ENCODE results near the gene CPTP.

CPTP gene

DNA sequence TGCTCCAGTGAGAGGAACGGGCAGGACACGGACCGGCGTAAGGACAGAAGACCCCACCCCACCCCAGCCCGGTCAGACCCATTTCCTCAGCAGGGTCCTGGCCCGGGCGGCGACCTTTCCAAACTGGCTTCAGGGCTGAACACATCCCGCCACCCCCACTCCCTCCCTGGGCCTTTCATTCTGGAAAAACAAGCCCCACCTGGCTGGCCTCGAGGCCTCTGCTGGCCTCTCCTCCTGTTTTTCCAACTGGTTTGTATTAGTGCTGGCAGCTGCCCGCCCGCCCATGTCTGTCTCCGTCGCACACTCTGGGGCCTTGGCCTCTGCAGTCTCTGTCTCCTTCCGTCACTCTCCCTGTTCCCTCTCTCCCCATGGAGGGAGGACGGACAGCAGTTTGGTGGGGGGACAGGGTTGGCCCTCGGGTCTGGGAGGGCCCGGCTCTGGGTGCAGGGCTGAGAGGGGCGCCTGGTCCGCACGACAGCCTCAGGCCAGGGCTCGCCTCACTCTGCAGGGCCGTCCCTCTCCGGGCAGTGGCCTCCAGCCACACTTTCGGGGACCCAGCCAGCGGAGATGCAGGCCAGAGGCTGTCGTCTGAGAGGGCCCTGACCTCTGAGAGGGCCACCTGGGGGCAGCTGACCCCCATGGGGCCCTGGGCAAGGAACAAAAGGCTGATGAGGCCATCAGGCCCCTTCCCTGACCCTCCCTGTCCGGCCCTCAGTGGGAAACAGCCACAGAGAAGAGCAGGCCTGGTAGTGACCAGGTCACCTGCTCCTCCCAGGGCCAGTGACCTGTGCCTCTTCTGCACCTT, 35.3 kb downstream of the CPTP start:
- peaks cover 91% of the 10 kb centered on the region for H3K27me3 ChIP-seq
- peaks cover 0 to 7% of the 10 kb centered on the region in 2 experiments for H3K4me1 ChIP-seq (ENCODE audit: control insufficient read depth in 1 of 2, insufficient read depth in 1 of 2, low read depth in 1 of 2, low read length in 1 of 2)
- H3K9me3 ChIP-seq: no peaks in the 10 kb centered on the region
- H3K27ac ChIP-seq: no peak overlapping the region
- TF ChIP-seq, protein P1, sequence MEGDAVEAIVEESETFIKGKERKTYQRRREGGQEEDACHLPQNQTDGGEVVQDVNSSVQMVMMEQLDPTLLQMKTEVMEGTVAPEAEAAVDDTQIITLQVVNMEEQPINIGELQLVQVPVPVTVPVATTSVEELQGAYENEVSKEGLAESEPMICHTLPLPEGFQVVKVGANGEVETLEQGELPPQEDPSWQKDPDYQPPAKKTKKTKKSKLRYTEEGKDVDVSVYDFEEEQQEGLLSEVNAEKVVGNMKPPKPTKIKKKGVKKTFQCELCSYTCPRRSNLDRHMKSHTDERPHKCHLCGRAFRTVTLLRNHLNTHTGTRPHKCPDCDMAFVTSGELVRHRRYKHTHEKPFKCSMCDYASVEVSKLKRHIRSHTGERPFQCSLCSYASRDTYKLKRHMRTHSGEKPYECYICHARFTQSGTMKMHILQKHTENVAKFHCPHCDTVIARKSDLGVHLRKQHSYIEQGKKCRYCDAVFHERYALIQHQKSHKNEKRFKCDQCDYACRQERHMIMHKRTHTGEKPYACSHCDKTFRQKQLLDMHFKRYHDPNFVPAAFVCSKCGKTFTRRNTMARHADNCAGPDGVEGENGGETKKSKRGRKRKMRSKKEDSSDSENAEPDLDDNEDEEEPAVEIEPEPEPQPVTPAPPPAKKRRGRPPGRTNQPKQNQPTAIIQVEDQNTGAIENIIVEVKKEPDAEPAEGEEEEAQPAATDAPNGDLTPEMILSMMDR (IDR thresholded peaks at IDR 0.05): no peak
- H3K4me3 ChIP-seq (ENCODE audit: low read depth in 1 of 2, low read length in 1 of 2): no peak overlapping the region
- no peaks in the 10 kb centered on the region for H3K36me3 ChIP-seq

DNA sequence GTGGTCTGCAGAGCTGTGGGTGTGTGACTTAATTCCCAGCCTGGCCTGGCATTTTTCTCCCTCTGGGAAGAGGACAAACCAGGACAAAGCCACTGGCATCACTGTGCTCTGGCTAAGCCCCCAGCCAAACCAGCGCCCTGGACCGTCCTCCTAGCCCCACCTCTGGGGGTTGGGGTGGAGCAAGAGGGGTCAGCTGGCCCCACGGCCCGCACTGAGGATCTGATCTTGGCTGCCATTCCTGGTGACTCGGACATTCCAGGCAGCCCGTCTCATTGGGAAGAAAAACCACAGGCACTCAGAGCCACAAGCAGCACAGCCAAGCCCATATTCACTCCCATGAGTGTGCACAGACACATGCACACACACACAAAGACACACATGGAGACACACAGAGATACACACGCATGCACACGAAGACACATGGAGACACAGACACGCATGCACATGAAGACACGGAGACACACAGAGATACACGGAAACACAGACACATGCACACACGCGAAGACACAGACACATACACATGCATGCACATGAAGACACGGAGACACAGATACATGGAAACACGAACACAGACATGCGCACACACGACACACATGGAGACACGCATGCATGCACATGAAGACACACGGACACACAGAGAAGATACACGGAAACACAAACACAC, 36.0 kb downstream of the CPTP start:
- Histone ChIP-seq H3K36me3 (no peaks in the 10 kb centered on the region), H3K4me1 (ENCODE audit: control insufficient read depth in 1 of 2, insufficient read depth in 1 of 2, low read depth in 1 of 2, low read length in 1 of 2) (no peaks in the 10 kb centered on the region), H3K27ac (no peak overlapping the region), H3K4me3 (ENCODE audit: low read depth in 1 of 2, low read length in 1 of 2) (no peak overlapping the region), H3K9me3 (no peaks in the 10 kb centered on the region), H3K27me3 (peaks cover 86% of the 10 kb centered on the region)
- TF ChIP-seq, protein P1 (IDR thresholded peaks at IDR 0.05): no peak

DNA sequence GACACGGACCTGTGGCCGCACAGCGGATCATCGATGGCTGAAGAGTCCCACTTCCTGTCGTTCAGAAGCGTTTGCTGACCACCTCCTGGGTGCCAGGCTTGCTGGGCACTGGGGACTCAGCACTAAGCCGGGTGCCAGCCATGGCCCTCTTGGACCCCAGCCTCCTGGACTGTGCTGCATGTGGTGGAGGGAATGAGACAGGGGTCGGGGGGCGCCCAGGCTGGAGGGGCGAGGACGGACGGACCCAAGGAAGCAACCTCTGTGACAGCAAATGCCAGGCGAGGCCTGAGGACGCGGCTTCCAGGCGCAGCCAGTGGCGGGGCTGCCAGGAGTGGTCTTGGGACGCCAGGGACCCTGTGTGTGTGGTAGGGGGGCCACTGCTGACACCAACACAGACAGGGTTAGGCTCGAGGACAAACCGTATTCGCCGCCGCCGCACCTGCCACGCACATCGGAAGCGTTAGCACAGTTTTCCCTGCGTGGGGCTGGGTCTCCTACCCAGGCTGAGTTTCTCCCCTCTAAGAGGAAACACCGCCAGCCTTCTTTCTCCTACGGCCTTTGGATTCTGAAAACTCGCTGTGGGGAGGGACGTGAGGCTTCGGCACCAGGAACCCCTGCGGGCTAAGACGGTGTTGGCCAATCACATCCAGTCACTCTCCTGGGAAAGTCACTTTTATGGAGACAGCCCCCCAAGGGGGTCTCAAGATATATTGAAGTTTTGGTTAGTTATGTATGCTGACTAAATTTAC, 36.8 kb downstream of the CPTP start:
- Histone ChIP-seq H3K4me1 (ENCODE audit: control insufficient read depth in 1 of 2, insufficient read depth in 1 of 2, low read depth in 1 of 2, low read length in 1 of 2) (no peaks in the 10 kb centered on the region), H3K4me3 (ENCODE audit: low read depth in 1 of 2, low read length in 1 of 2) (no peak overlapping the region), H3K36me3 (no peaks in the 10 kb centered on the region), H3K9me3 (no peaks in the 10 kb centered on the region), H3K27ac (no peak overlapping the region), H3K27me3 (peaks cover 78% of the 10 kb centered on the region)
- TF ChIP-seq, protein P1 (IDR thresholded peaks at IDR 0.05): no peak

DNA sequence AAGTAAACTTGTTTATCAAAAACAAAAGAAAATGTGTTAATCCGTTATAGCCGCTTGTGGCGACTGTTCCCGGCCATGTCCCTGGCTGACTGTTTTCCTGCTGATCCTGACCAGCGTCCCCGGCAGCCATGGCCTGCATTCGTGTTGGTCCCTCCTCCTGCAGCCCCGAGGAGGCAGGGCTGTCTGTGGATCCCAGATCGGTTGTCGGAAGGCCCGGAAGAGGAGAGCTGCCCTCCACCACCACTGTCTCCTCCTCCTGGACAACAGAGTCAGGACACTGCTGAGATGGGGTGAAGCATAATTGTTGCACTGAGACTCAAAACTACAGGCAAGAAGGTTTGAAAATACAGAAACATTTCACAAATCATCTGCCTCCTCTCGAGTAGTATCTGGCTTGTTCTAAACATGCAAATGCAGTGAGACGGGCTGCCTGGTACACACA, 37.4 kb downstream of the CPTP start:
- peaks cover 72% of the 10 kb centered on the region for H3K27me3 ChIP-seq
- H3K27ac ChIP-seq: no peak overlapping the region
- no peaks in the 10 kb centered on the region for H3K9me3 ChIP-seq
- TF ChIP-seq, protein P1 (IDR thresholded peaks at IDR 0.05): no peak
- H3K4me3 ChIP-seq (ENCODE audit: low read depth in 1 of 2, low read length in 1 of 2): no peak overlapping the region
- no peaks in the 10 kb centered on the region for H3K36me3 ChIP-seq
- H3K4me1 ChIP-seq (ENCODE audit: control insufficient read depth in 1 of 2, insufficient read depth in 1 of 2, low read depth in 1 of 2, low read length in 1 of 2): no peaks in the 10 kb centered on the region

DNA sequence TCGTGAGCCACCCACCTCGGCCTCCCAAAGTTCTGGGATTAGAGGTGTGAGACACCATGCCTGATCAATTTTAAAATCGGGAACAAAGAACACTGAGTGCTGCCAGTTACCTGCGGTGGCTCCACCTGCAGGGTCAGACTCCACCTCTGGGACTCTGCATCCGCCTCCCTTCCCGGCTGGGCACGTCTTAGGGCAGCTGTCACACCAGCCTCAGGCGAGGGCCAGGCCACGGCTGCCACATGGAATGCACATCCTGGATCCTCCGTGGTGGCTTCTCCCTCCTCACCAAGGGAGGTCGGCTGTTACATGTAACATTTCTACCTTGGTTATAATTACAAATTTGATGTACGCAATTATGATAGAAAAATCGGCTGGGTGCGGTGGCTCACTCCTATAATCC, 39.7 kb downstream of the CPTP start:
- Histone ChIP-seq H3K4me3 (ENCODE audit: low read depth in 1 of 2, low read length in 1 of 2) (no peak overlapping the region), H3K4me1 (ENCODE audit: control insufficient read depth in 1 of 2, insufficient read depth in 1 of 2, low read depth in 1 of 2, low read length in 1 of 2) (no peaks in the 10 kb centered on the region), H3K27ac (no peak overlapping the region), H3K9me3 (no peaks in the 10 kb centered on the region), H3K27me3 (peaks cover 61% of the 10 kb centered on the region), H3K36me3 (no peaks in the 10 kb centered on the region)
- TF ChIP-seq, protein P1 (IDR thresholded peaks at IDR 0.05): no peak
